Activated T-cell treated with anti-CD3 and anti-CD28 coated beads, Interleukin-2, amount 50 U/mL, for 72 hours (primary cell): ENCODE data around the gene PPIL1. TPM values are rescaled to one million over a fixed set of nuclear protein-coding genes. Genes with fewer than 3 reads are reported as not detected.
A peak's percentile ranks its signal among the peaks of the same experiment; 100 is the strongest.

ENCODE experiments used
- ATAC-seq, 2 donors: fragments of 150-1000 bp; cut with Tn5 transposase; replicated peaks in 1 of 2; 2 replicates each; pipeline ENCODE4 v1.10.0; 2021; ENCODE audit warnings: moderate library complexity in 2 of 2, mild to moderate bottlenecking in 1 of 2
- DNase-seq, 2 donors: peaks; one replicate each; pipeline ENCODE4 v3.0.0; 2021 to 2022; ENCODE audit warnings: mixed read lengths in 1 of 2
- H3K27ac Mint-ChIP-seq: one replicate; pipeline ENCODE4 v1.8.0; 2022; ENCODE audit warnings: mild to moderate bottlenecking, moderate library complexity, mixed read lengths
- H3K27me3 Mint-ChIP-seq: one replicate; pipeline ENCODE4 v1.8.0; 2022; ENCODE audit warnings: low read depth, mixed read lengths
- H3K36me3 Mint-ChIP-seq, 2 donors: one replicate each; pipeline ENCODE4 v1.8.0; 2022; ENCODE audit warnings: mixed read lengths in 2 of 2, mild to moderate bottlenecking in 1 of 2; ENCODE audit not compliant: insufficient read depth in 2 of 2
- H3K4me1 Mint-ChIP-seq: one replicate; pipeline ENCODE4 v1.8.0; 2022; ENCODE audit warnings: low read depth, mixed read lengths
- H3K4me3 Mint-ChIP-seq, 2 donors: one replicate each; pipeline ENCODE4 v1.8.0; 2022; ENCODE audit warnings: mild to moderate bottlenecking in 2 of 2, mixed read lengths in 2 of 2, moderate library complexity in 2 of 2
- H3K9me3 Mint-ChIP-seq, 2 donors: one replicate each; pipeline ENCODE4 v1.8.0; 2022; ENCODE audit warnings: mixed read lengths in 2 of 2
- total RNA-seq, 2 donors: library from RNA; stranded (reverse); gene quantifications; one replicate each; pipeline ENCODE4 v1.2.3, GENCODE V29; 2022

Gene PPIL1
- total RNA-seq, 2 donors from 2014 or later, result 32.6 to 43.0 TPM

GRCh38 chr6:36844232-36845170 lies 30.1 kb downstream of the PPIL1 start:
- ATAC-seq, result no peak
- no peaks in the 10 kb centered on the region for H3K36me3 Mint-ChIP-seq
- peaks cover 14% of the 10 kb centered on the region for H3K27me3 Mint-ChIP-seq
- no peak overlapping the region for H3K27ac Mint-ChIP-seq
- H3K4me1 Mint-ChIP-seq, result peaks cover 17% of the 10 kb centered on the region
- DNase-seq, result no peak
- no peaks in the 10 kb centered on the region for H3K9me3 Mint-ChIP-seq
- H3K4me3 Mint-ChIP-seq, result no peak overlapping the region

- no peak for ATAC-seq
- H3K36me3 Mint-ChIP-seq, result no peaks in the 10 kb centered on the region
- no peak overlapping the region for H3K4me3 Mint-ChIP-seq
- H3K27me3 Mint-ChIP-seq, result peaks cover 26% of the 10 kb centered on the region
- no peak overlapping the region for H3K27ac Mint-ChIP-seq
- no peaks in the 10 kb centered on the region for H3K9me3 Mint-ChIP-seq
- peaks cover 16% of the 10 kb centered on the region for H3K4me1 Mint-ChIP-seq
- no peak for DNase-seq
These were observed 31.4 kb downstream of the PPIL1 start for GRCh38 chr6:36843170-36843569.

GRCh38 chr6:36841756-36842155 lies 32.8 kb downstream of the PPIL1 start:
- Mint-ChIP-seq H3K36me3 (no peaks in the 10 kb centered on the region), H3K27ac (no peak overlapping the region), H3K27me3 (peaks cover 38% of the 10 kb centered on the region), H3K4me3 (no peak overlapping the region), H3K4me1 (peaks cover 16% of the 10 kb centered on the region), H3K9me3 (no peaks in the 10 kb centered on the region)
- no peak for ATAC-seq
- DNase-seq, result no peak

GRCh38 chr6:36840432-36841403 lies 33.9 kb downstream of the PPIL1 start:
- Mint-ChIP-seq H3K36me3 (no peaks in the 10 kb centered on the region), H3K4me3 (peak overlapping the region; percentile 76 to 80), H3K27me3 (peaks cover 43% of the 10 kb centered on the region), H3K4me1 (peaks cover 16% of the 10 kb centered on the region), H3K27ac (no peak overlapping the region), H3K9me3 (no peaks in the 10 kb centered on the region)
- ATAC-seq (peak; percentile 17 to 40), DNase-seq (peak; percentile 27 to 38)

- ATAC-seq (peak; percentile 69 to 77), DNase-seq (peak; percentile 42 to 43)
- Mint-ChIP-seq H3K27me3 (peaks cover 48% of the 10 kb centered on the region), H3K27ac (no peak overlapping the region), H3K36me3 (no peaks in the 10 kb centered on the region), H3K4me1 (peaks cover 16% of the 10 kb centered on the region), H3K4me3 (peak overlapping the region; percentile 76 to 80), H3K9me3 (no peaks in the 10 kb centered on the region)
These were observed 34.7 kb downstream of the PPIL1 start for GRCh38 chr6:36839749-36840431.

GRCh38 chr6:36838896-36839748 lies 35.5 kb downstream of the PPIL1 start, which contains the start of gene CPNE5:
Gene CPNE5, minus strand, starts transcription at chr6:36839444. Its CDS starts 67 bp downstream, at chr6:36839377.
- peak in 1 of 2 donors; percentile 24 for DNase-seq
- H3K27ac Mint-ChIP-seq, result no peak within 1 kb of the TSS
- peak; percentile 31 to 44 for ATAC-seq
- peaks cover 16% of the 10 kb centered on the region for H3K4me1 Mint-ChIP-seq
- H3K27me3 Mint-ChIP-seq, result peaks cover 50% of the 10 kb centered on the region
- H3K9me3 Mint-ChIP-seq, result no peaks in the 10 kb centered on the region
- peak within 1 kb of the TSS; percentile 76 to 80 for H3K4me3 Mint-ChIP-seq
- H3K36me3 Mint-ChIP-seq, result no peaks in the 10 kb centered on the region

- H3K4me3 Mint-ChIP-seq, result no peak overlapping the region
These were observed 36.9 kb downstream of the PPIL1 start for GRCh38 chr6:36837686-36838085.

GRCh38 chr6:36837022-36837339 lies 37.6 kb downstream of the PPIL1 start:
- no peaks in the 10 kb centered on the region for H3K36me3 Mint-ChIP-seq
- no peaks in the 10 kb centered on the region for H3K9me3 Mint-ChIP-seq
- DNase-seq (no peak), ATAC-seq (no peak)
- peaks cover 50% of the 10 kb centered on the region for H3K27me3 Mint-ChIP-seq
- no peak overlapping the region for H3K4me3 Mint-ChIP-seq
- peaks cover 16% of the 10 kb centered on the region for H3K4me1 Mint-ChIP-seq
- no peak overlapping the region for H3K27ac Mint-ChIP-seq

More at GRCh38 chr6:36837686-36838085, 36.9 kb downstream of the PPIL1 start:
- H3K27ac Mint-ChIP-seq, result no peak overlapping the region
- peaks cover 50% of the 10 kb centered on the region for H3K27me3 Mint-ChIP-seq
- no peaks in the 10 kb centered on the region for H3K36me3 Mint-ChIP-seq
- H3K4me1 Mint-ChIP-seq, result peaks cover 16% of the 10 kb centered on the region
- H3K9me3 Mint-ChIP-seq, result no peaks in the 10 kb centered on the region
- no peak for ATAC-seq
- no peak for DNase-seq

GRCh38 chr6:36836111-36837021 lies 38.2 kb downstream of the PPIL1 start:
- H3K4me1 Mint-ChIP-seq, result peaks cover 16% of the 10 kb centered on the region
- no peak overlapping the region for H3K4me3 Mint-ChIP-seq
- H3K36me3 Mint-ChIP-seq, result no peaks in the 10 kb centered on the region
- H3K27ac Mint-ChIP-seq, result no peak overlapping the region
- no peak for ATAC-seq
- no peaks in the 10 kb centered on the region for H3K9me3 Mint-ChIP-seq
- DNase-seq, result no peak
- peaks cover 50% of the 10 kb centered on the region for H3K27me3 Mint-ChIP-seq

GRCh38 chr6:36834576-36835341 lies 39.8 kb downstream of the PPIL1 start:
- H3K27ac Mint-ChIP-seq, result no peak overlapping the region
- peaks cover 5% of the 10 kb centered on the region for H3K4me1 Mint-ChIP-seq
- DNase-seq (no peak), ATAC-seq (no peak)
- no peak overlapping the region for H3K4me3 Mint-ChIP-seq
- peaks cover 35% of the 10 kb centered on the region for H3K27me3 Mint-ChIP-seq
- no peaks in the 10 kb centered on the region for H3K9me3 Mint-ChIP-seq
- no peaks in the 10 kb centered on the region for H3K36me3 Mint-ChIP-seq
